Adrenal gland (tissue), 12 donors: ENCODE data around the gene C1orf167. TPM values are rescaled to one million over a fixed set of nuclear protein-coding genes. Genes with fewer than 3 reads are reported as not detected.

Experiments
- DNase-seq, 7 donors: peaks; one replicate each; pipeline ENCODE4 v3.0.0-alpha.2; 2019 to 2020
- H3K27ac ChIP-seq, 5 donors: fragments of 200-600 bp; sonication (generic) in 4 of 5; 1 replicate in 3 of 5; 2 replicates in 2 of 5; pipeline versions ENCODE4 v1.5.1 to v1.8.0; 2016 to 2020; ENCODE audit warnings: mild to moderate bottlenecking in 1 of 5
- H3K27me3 ChIP-seq: fragments of 200-600 bp; 2 replicates; pipeline ENCODE4 v1.8.0; 2021
- H3K36me3 ChIP-seq, 2 donors: fragments of 200-600 bp; replicated peaks in 1 of 2; 1 replicate in 1 of 2; 2 replicates in 1 of 2; pipeline versions ENCODE4 v1.5.1 to v1.8.0; 2018 to 2022
- H3K4me1 ChIP-seq, 2 donors: fragments of 200-600 bp; replicated peaks in 1 of 2; 1 replicate in 1 of 2; 2 replicates in 1 of 2; pipeline versions ENCODE4 v1.5.1 to v1.8.0; 2018 to 2021
- H3K4me3 ChIP-seq, 4 donors: fragments of 200-600 bp; sonication (generic) in 3 of 4; one replicate each; pipeline ENCODE4 v1.5.1; 2016 to 2018
- H3K9me3 ChIP-seq, 3 donors: fragments of 200-600 bp; sonication (generic) in 1 of 3; replicated peaks in 1 of 3; 1 replicate in 2 of 3; 2 replicates in 1 of 3; pipeline versions ENCODE4 v1.5.1 to v1.8.0; 2016 to 2021
- POLR2A ChIP-seq, 2 donors: fragments of 450-650 bp; IDR thresholded peaks; one replicate each; pipeline ENCODE4 v1.6.1; 2017; ENCODE audit warnings: antibody characterized with exemption in 2 of 2, mild to moderate bottlenecking in 2 of 2, moderate library complexity in 1 of 2
- WGBS, 4 donors: extraction: QIAGEN DNeasy Blood & Tissue Kit in 2 of 4; methylation state at CpG; one replicate each; pipeline versions ENCODE4 v1.1.5 to v1.1.7; 2013 to 2017; 5-methylcytosine and 5-hydroxymethylcytosine counted together
- intact Hi-C, 2 donors: fragments of 100-400 bp; cut with DNase I; formaldehyde crosslinking; loops; one replicate each; pipeline versions ENCODE4 v1.14.1 to v1.15.0; 2022 to 2023
- polyA plus RNA-seq, 3 donors: library from polyadenylated mRNA; stranded (reverse); fragments of 200-250 nt in 2 of 3; fragments of 350-450 nt in 1 of 3; fragmentation: Illumina TruSeq in 1 of 3; extraction: RNeasy Lipid Tissue Mini Kit (QIAGEN cat#74804) in 1 of 3; gene quantifications; one replicate each; pipeline ENCODE4 v1.2.3, GENCODE V29; 2013 to 2014
- total RNA-seq, 9 donors: library from RNA; depleted of rRNA in 4 of 9; stranded (reverse); fragments of >200 nt in 4 of 9; fragments of 120-200 nt in 1 of 9; fragmentation: NEBNext Ultra II Directional in 1 of 9; extraction: Animal tissue kit (Norgen Biotek cat#: 25700) in 1 of 9; gene quantifications; one replicate each; pipeline versions ENCODE4 v1.1.0 to v1.2.4, GENCODE V29; 2013 to 2023
- TF ChIP-seq, protein P1 (sequence below), 6 experiments: fragments of 450-650 bp in 4 of 6; fragments of 200-600 bp in 2 of 6; sonication (generic) in 1 of 6; IDR thresholded peaks; 1 replicate in 5 of 6; 2 replicates in 1 of 6; pipeline versions ENCODE4 v1.5.1 to v1.8.0; 2016 to 2021; ENCODE audit warnings: antibody characterized with exemption in 6 of 6, mild to moderate bottlenecking in 2 of 6, moderate library complexity in 1 of 6
- donor health status: healthy with polysubstance abuse.
- donor health status: Bipolar disorder and iron deficiency.
- donor health status: DM: yes; HTN: yes; CAD: no.
- donor health status: DM: no; HTN: no; CAD: no.
- donor health status: DM: no; HTN: no; CAD: no.
- donor health status: DM: yes; HTN: yes; CAD: no.

The C1orf167 gene
- total and polyA plus RNA-seq, 12 donors, result 0.32 to 13.2 (median 3.2) TPM; not detected in 2

DNA sequence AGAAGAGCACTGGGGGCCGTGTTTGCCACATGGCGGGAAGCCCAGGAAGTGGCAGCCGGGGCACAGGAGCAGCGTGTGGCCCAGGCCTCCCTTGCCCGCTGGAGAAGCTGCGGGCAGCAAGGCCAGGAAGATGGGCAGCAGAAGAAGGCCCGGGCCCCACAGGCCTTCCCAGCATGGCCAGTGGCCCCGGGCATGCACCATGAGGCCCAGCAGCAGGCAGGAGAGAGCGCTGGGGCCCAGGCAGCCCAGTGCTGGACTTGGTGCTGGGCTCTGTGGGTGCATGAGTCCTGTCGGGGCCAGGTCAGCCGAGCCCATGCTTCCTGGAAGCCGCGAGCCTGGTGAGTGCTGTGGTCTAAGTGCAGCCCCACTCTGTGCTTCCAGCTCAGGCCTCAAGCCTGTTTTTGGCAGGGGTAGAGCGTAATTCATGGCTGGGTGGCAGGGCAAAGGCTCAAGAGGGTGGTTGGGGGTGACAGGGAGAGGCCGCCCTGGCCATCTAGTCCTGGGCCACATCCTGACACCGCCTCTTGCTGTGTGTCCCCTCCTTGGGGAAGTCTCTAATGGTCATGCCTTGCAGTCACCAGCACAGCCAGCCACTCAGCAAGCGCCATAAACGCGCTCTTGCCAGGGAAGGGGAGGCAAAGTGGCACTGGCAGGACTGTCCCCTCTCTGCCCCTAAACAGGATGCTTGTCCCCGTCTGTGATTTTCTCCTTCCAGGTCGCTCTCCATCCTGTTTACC is 22.4 kb downstream of the C1orf167 start:
- Histone ChIP-seq H3K27me3 (no peaks in the 10 kb centered on the region), H3K27ac (peak overlapping the region in 2 of 5 donors; percentile 50 to 64), H3K36me3 (peaks cover 0 to 4% of the 10 kb centered on the region in 2 donors), H3K9me3 (no peaks in the 10 kb centered on the region), H3K4me3 (peak overlapping the region in 1 of 4 donors; percentile 42), H3K4me1 (peaks cover 25 to 52% of the 10 kb centered on the region in 2 donors)
- TF ChIP-seq POLR2A (IDR thresholded peaks at IDR 0.05), result no peak
- TF ChIP-seq, protein P1, sequence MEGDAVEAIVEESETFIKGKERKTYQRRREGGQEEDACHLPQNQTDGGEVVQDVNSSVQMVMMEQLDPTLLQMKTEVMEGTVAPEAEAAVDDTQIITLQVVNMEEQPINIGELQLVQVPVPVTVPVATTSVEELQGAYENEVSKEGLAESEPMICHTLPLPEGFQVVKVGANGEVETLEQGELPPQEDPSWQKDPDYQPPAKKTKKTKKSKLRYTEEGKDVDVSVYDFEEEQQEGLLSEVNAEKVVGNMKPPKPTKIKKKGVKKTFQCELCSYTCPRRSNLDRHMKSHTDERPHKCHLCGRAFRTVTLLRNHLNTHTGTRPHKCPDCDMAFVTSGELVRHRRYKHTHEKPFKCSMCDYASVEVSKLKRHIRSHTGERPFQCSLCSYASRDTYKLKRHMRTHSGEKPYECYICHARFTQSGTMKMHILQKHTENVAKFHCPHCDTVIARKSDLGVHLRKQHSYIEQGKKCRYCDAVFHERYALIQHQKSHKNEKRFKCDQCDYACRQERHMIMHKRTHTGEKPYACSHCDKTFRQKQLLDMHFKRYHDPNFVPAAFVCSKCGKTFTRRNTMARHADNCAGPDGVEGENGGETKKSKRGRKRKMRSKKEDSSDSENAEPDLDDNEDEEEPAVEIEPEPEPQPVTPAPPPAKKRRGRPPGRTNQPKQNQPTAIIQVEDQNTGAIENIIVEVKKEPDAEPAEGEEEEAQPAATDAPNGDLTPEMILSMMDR (IDR thresholded peaks at IDR 0.05), result no peak
- intact Hi-C loops, result no loop called here
- 53 to 81% (median 68%) methylated on average over 9 to 21 of the region's 21 CpGs for WGBS, 4 donors
- DNase-seq, result no peak

DNA sequence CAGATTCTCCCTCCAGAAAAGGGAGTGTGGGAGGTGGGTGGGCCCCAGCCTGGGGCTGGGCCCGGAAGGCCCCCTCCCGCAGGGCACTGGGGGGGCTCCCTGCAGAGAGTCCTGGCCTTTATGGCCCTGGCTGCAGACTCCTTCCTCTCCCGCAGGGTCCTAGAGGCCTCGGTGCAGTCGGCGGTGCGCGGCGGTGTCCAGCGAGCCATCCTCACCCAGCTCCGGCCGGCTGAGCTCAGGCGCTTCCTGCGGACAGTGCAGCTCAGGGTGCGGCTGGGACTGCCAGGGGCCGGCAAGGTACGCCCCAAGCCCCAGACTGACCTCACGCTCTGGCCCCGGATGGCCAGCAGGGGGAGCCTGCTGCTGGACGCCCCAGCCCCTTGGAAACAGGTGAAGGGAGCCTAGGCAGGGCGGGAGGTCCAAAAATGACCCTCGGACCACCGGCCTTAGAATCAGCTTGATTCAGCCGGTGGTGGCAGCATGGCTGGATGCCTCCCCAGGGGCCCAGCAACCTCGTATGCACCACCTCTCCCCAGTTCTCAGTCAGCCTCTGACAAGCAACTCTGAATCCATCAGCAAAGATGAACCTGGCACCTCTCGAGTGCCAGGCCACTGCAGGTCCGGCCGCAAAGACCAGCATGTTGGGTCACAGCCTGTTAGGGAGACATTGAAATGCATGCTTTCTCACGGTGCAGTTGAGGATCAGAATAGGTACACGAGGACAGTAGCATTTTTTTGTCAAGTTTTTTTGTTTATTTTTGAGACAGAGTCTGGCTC is 23.2 kb downstream of the C1orf167 start:
- DNase-seq, result peak; percentile 69 to 84 (median 77)
- intact Hi-C loops, result no loop called here
- TF ChIP-seq, protein P1 (IDR thresholded peaks at IDR 0.05), result peak; percentile 75 to 86 (median 78)
- TF ChIP-seq POLR2A (IDR thresholded peaks at IDR 0.05), result no peak
- 4 to 15% (median 8%) methylated on average over 7 to 30 of the region's 30 CpGs for WGBS, 4 donors
- H3K27me3 ChIP-seq, result no peaks in the 10 kb centered on the region
- peak overlapping the region in 1 of 4 donors; percentile 42 for H3K4me3 ChIP-seq
- H3K4me1 ChIP-seq, result peaks cover 33 to 60% of the 10 kb centered on the region in 2 donors
- peak overlapping the region in 2 of 5 donors; percentile 50 to 64 for H3K27ac ChIP-seq
- peaks cover 0 to 11% of the 10 kb centered on the region in 2 donors for H3K36me3 ChIP-seq
- no peaks in the 10 kb centered on the region for H3K9me3 ChIP-seq

DNA sequence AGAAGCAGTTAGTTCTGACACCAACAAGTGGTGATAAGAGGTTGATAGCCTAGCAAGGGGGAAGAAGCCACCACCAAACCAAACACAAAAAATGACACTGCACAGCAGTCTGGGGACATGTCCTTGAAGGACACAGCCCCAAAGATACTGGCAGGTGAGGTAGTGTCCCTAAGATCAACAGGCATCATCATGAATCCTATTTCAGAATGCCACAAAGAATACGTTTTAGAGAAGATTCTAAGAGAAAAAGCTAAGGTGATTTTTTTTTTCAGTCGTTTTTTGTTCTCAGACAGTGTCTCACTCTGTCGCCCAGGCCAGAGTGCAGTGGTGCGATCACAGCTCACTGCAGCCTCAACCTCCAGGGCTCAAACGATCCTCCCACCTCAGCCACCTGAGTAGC is 24.2 kb downstream of the C1orf167 start:
- TF ChIP-seq, protein P1 (IDR thresholded peaks at IDR 0.05), result no peak
- TF ChIP-seq POLR2A (IDR thresholded peaks at IDR 0.05), result no peak
- Histone ChIP-seq H3K9me3 (no peaks in the 10 kb centered on the region), H3K4me1 (peaks cover 42 to 68% of the 10 kb centered on the region in 2 donors), H3K4me3 (no peak overlapping the region), H3K27me3 (no peaks in the 10 kb centered on the region), H3K27ac (no peak overlapping the region), H3K36me3 (peaks cover 0 to 16% of the 10 kb centered on the region in 2 donors)
- intact Hi-C loops, result no loop called here
- DNase-seq, result no peak
- 56 to 61% (median 59%) methylated on average over 5 of the region's 5 CpGs for WGBS, 4 donors

DNA sequence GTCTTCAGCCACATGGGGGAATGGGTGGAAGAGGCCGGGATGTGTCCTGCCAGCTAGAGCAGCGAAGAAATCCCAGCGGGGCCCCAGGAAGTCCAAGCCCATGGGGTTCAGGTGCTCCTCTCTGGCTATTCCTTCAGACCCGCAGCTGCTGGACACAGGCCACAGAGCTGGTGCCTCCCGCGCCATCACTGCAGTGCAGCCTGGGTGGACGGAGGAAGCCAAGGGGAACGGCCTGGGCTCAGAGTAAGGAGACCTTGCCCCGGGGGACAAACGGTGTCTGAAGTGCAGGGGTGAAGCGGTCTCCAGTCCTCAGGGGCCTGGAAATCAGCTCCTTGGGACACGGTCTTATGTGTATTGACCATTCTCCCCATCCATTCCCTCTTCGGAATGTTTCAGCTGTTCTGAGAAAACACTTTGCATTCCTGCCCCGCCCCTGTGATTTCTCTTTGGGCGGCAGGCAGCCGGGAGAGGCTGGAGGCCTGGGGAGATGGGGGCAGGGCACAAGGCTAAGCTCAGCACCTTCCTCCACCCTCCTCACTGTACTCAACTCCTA is 25.3 kb downstream of the C1orf167 start:
- Histone ChIP-seq H3K27ac (peak overlapping the region; percentile 36 to 96 (median 69)), H3K4me3 (peak overlapping the region in 1 of 4 donors; percentile 19), H3K36me3 (peaks cover 0 to 19% of the 10 kb centered on the region in 2 donors), H3K4me1 (peaks cover 47 to 79% of the 10 kb centered on the region in 2 donors), H3K27me3 (no peaks in the 10 kb centered on the region), H3K9me3 (no peaks in the 10 kb centered on the region)
- intact Hi-C loops, result no loop called here
- WGBS, 4 donors, result 17 to 42% (median 32%) methylated on average over 11 to 16 of the region's 16 CpGs
- DNase-seq, result peak; percentile 67 to 85 (median 81)
- TF ChIP-seq, protein P1 (IDR thresholded peaks at IDR 0.05), result no peak
- no peak for TF ChIP-seq POLR2A (IDR thresholded peaks at IDR 0.05)
